ENCODE results near the gene KCTD3. TPM values are rescaled to one million over a fixed set of nuclear protein-coding genes. Genes with fewer than 3 reads are reported as not detected.

KCTD3 gene
- total RNA-seq, 1 experiment from 2014 or later: 34.7 TPM

DNA sequence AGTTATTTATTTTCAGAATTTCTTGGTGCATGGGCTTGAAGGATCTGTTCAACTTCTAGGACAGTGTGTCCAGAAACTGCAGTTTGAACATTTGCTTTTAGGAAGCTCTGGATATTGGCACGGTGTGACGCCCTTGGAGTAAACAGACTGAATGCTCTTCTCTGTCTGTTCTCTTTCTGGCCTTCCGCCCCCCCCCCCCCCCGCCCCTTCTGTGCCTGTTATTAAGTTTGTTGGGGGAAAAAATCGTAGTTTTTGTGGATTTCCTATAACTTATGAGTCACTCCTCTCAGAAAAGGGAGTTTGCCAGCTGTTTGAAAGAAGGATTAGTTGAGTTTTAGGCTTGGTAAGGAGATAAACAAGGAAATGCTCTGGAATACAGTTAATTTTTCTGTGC, 1.2 kb downstream of the KCTD3 start:
- no peaks in the 10 kb centered on the region for H3K9me3 ChIP-seq (ENCODE audit: control insufficient read depth, insufficient read depth, low read depth, low read length)
- in situ Hi-C loops (cut with HindIII; ENCODE audit: low pct_unique_long_range_greater_than_20kb, low sequenced_read_pairs): no loop called here
- ChIA-PET POLR2A (no interaction called here), CTCF (no interaction called here)
- peak overlapping the region; percentile 79 to 82 for H3K4me3 ChIP-seq (ENCODE audit: low read depth in 2 of 2, low read length in 2 of 2)
- ATAC-seq: no peak; the same call in 1 of the 2 replicates
- no TSS peak for BruUV-seq (replicated peaks)
- H3K27ac ChIP-seq (ENCODE audit: low read length): peak overlapping the region; percentile 92
- H3K4me1 ChIP-seq (ENCODE audit: control insufficient read depth, insufficient read depth, low read length): peaks cover 26% of the 10 kb centered on the region
- peaks cover 2% of the 10 kb centered on the region; the same call in 1 of the 2 replicates for H3K36me3 ChIP-seq (ENCODE audit: control insufficient read depth, insufficient read depth, low read length)
- H3K27me3 ChIP-seq (ENCODE audit: control insufficient read depth, insufficient read depth, low read length): no peaks in the 10 kb centered on the region
- TF ChIP-seq, protein P1, sequence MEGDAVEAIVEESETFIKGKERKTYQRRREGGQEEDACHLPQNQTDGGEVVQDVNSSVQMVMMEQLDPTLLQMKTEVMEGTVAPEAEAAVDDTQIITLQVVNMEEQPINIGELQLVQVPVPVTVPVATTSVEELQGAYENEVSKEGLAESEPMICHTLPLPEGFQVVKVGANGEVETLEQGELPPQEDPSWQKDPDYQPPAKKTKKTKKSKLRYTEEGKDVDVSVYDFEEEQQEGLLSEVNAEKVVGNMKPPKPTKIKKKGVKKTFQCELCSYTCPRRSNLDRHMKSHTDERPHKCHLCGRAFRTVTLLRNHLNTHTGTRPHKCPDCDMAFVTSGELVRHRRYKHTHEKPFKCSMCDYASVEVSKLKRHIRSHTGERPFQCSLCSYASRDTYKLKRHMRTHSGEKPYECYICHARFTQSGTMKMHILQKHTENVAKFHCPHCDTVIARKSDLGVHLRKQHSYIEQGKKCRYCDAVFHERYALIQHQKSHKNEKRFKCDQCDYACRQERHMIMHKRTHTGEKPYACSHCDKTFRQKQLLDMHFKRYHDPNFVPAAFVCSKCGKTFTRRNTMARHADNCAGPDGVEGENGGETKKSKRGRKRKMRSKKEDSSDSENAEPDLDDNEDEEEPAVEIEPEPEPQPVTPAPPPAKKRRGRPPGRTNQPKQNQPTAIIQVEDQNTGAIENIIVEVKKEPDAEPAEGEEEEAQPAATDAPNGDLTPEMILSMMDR (IDR thresholded peaks at IDR 0.05): no peak
- TF ChIP-seq TCF7L2 (IDR thresholded peaks at IDR 0.05; ENCODE audit: low read depth, low read length) (no peak), POLR2AphosphoS5 (IDR thresholded peaks at IDR 0.05; ENCODE audit: low read depth, low read length) (no peak), SIN3A (IDR thresholded peaks at IDR 0.05; ENCODE audit: borderline replicate concordance, insufficient read depth, low read depth, low read length) (no peak)
- TF ChIP-seq, protein P2, sequence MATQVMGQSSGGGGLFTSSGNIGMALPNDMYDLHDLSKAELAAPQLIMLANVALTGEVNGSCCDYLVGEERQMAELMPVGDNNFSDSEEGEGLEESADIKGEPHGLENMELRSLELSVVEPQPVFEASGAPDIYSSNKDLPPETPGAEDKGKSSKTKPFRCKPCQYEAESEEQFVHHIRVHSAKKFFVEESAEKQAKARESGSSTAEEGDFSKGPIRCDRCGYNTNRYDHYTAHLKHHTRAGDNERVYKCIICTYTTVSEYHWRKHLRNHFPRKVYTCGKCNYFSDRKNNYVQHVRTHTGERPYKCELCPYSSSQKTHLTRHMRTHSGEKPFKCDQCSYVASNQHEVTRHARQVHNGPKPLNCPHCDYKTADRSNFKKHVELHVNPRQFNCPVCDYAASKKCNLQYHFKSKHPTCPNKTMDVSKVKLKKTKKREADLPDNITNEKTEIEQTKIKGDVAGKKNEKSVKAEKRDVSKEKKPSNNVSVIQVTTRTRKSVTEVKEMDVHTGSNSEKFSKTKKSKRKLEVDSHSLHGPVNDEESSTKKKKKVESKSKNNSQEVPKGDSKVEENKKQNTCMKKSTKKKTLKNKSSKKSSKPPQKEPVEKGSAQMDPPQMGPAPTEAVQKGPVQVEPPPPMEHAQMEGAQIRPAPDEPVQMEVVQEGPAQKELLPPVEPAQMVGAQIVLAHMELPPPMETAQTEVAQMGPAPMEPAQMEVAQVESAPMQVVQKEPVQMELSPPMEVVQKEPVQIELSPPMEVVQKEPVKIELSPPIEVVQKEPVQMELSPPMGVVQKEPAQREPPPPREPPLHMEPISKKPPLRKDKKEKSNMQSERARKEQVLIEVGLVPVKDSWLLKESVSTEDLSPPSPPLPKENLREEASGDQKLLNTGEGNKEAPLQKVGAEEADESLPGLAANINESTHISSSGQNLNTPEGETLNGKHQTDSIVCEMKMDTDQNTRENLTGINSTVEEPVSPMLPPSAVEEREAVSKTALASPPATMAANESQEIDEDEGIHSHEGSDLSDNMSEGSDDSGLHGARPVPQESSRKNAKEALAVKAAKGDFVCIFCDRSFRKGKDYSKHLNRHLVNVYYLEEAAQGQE (IDR thresholded peaks at IDR 0.05; ENCODE audit: insufficient read depth in 1 of 2, low read depth in 2 of 2, low read length in 1 of 2): no peak
- no peak for DNase-seq (ENCODE audit: low read depth, low spot score)
- intact Hi-C loops (cut with micrococcal nuclease; ENCODE audit: unreplicated experiment): no loop called here

DNA sequence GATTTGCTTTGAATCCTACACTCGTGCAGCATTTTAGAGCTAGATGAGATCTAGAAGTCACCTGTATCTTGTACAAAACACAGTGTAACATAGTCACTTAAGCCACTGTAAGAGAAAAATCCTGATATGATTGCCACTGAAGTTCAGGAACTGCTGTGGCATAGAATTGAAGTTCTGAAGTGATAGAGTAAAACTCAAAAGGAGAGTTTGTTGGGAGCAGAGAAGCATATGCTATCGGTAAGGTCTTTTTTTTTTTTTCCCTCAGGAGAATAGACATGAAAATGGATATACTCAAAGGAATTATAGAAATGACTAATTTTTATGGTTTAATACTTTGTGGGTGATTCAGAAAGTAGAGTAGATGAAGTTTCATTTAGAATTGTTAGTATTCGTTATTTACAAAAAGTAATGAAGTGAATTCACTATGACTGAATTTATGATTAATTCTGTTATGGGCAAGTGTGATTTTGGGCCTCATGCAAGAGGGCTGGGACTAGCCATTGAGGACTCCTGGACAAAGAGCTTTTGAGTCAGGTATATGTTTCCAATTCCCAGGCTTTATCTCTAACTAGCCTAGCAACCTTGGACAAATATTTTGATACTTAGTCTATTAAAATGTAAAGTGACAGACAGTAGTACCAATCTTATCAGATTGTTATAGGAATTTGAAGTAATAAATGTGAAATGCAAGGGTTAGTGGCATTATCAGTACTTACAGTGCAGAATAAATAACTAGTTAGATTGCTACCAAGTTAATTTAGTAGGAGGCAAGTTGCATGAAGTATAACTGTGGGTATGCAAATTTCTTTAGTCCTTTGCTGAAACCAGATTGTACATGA, 3.1 kb downstream of the KCTD3 start:
- peaks cover 26% of the 10 kb centered on the region for H3K4me1 ChIP-seq (ENCODE audit: control insufficient read depth, insufficient read depth, low read length)
- intact Hi-C loops (cut with micrococcal nuclease; ENCODE audit: unreplicated experiment): no loop called here
- TF ChIP-seq, protein P1 (IDR thresholded peaks at IDR 0.05): no peak
- TF ChIP-seq SIN3A (IDR thresholded peaks at IDR 0.05; ENCODE audit: borderline replicate concordance, insufficient read depth, low read depth, low read length) (no peak), POLR2AphosphoS5 (IDR thresholded peaks at IDR 0.05; ENCODE audit: low read depth, low read length) (no peak), TCF7L2 (IDR thresholded peaks at IDR 0.05; ENCODE audit: low read depth, low read length) (no peak)
- TF ChIP-seq, protein P2 (IDR thresholded peaks at IDR 0.05; ENCODE audit: insufficient read depth in 1 of 2, low read depth in 2 of 2, low read length in 1 of 2): no peak
- POLR2A ChIA-PET: interaction anchor here (0.7 kb wide), 1 partner anchor 1445 kb away, joined by 11 read pairs; no protein-coding TSS in a partner anchor
- H3K9me3 ChIP-seq (ENCODE audit: control insufficient read depth, insufficient read depth, low read depth, low read length): no peaks in the 10 kb centered on the region
- peaks cover 2% of the 10 kb centered on the region; the same call in 1 of the 2 replicates for H3K36me3 ChIP-seq (ENCODE audit: control insufficient read depth, insufficient read depth, low read length)
- ATAC-seq (no peak), DNase-seq (ENCODE audit: low read depth, low spot score) (no peak)
- peak overlapping the region; percentile 77 for H3K27ac ChIP-seq (ENCODE audit: low read length)
- CTCF ChIA-PET: interaction anchor here (0.7 kb wide), 1 partner anchor 13 kb away, joined by 8 read pairs; no protein-coding TSS in a partner anchor
- H3K4me3 ChIP-seq (ENCODE audit: low read depth in 2 of 2, low read length in 2 of 2): peak overlapping the region; percentile 79 to 82; a peak in 2 of 4 replicates
- no peaks in the 10 kb centered on the region for H3K27me3 ChIP-seq (ENCODE audit: control insufficient read depth, insufficient read depth, low read length)
- in situ Hi-C loops (cut with HindIII; ENCODE audit: low pct_unique_long_range_greater_than_20kb, low sequenced_read_pairs): no loop called here
- TSS peak; percentile 45 for BruUV-seq (replicated peaks)
